ENCODE results near the gene CRELD2. TPM values are rescaled to one million over a fixed set of nuclear protein-coding genes. Genes with fewer than 3 reads are reported as not detected.

The CRELD2 gene
- polyA plus RNA-seq, 3 donors, result 20.3 to 33.2 (median 27.6) TPM

GRCh38 chr22:49969751-49970527 is 51.5 kb downstream of the CRELD2 start:
- Histone ChIP-seq H3K27me3 (ENCODE audit: control insufficient read depth in 2 of 2, insufficient read depth in 2 of 2, low read length in 2 of 2) (peaks cover 0 to 10% of the 10 kb centered on the region in 2 donors), H3K36me3 (replicated peaks in 1 of 2; ENCODE audit: control insufficient read depth in 1 of 2, insufficient read depth in 2 of 2, low read length in 2 of 2) (peaks cover 2 to 4% of the 10 kb centered on the region in 2 donors), H3K4me2 (replicated peaks; ENCODE audit: extremely low read depth, low read length, poor library complexity, severe bottlenecking) (peak overlapping the region; percentile 81), H3K27ac (ENCODE audit: low read depth in 1 of 2, low read length in 2 of 2) (peak overlapping the region; percentile 7 to 87), H2AFZ (ENCODE audit: insufficient read depth, low read depth, low read length, poor library complexity, severe bottlenecking) (no peak overlapping the region), H3K9ac (ENCODE audit: insufficient read depth, low read length, poor library complexity, severe bottlenecking) (peak overlapping the region; percentile 81), H4K20me1 (ENCODE audit: insufficient read depth, low read length) (peaks cover 35% of the 10 kb centered on the region), H3K79me2 (ENCODE audit: insufficient read depth, low read length) (peaks cover 3% of the 10 kb centered on the region), H3K9me3 (replicated peaks in 1 of 2; ENCODE audit: control insufficient read depth in 1 of 2, insufficient read depth in 1 of 2, low read length in 2 of 2) (no peaks in the 10 kb centered on the region), H3K4me3 (replicated peaks in 1 of 3; ENCODE audit: low read depth in 2 of 3, low read length in 3 of 3) (peak overlapping the region in 1 of 3 experiments; percentile 75), H3K4me1 (ENCODE audit: control insufficient read depth in 1 of 2, insufficient read depth in 2 of 2, low read length in 2 of 2) (peaks cover 58 to 69% of the 10 kb centered on the region in 2 donors)
- H3K9me3 Mint-ChIP-seq, result no peaks in the 10 kb centered on the region
- peaks cover 2 to 6% of the 10 kb centered on the region in 2 donors for H3K36me3 Mint-ChIP-seq
- peaks cover 0 to 5% (median 0%) of the 10 kb centered on the region in 3 donors for H3K27me3 Mint-ChIP-seq (ENCODE audit: low read depth in 3 of 3)
- H3K4me1 Mint-ChIP-seq, result peaks cover 45% of the 10 kb centered on the region
- TF ChIP-seq CTCF (IDR thresholded peaks at IDR 0.05), result no peak
- 78% methylated on average over 8 of the region's 8 CpGs for WGBS (ENCODE audit: insufficient coverage)
- DNase-seq, result no peak
- H3K27ac Mint-ChIP-seq, result peak overlapping the region; percentile 87 to 96 (median 93)
- H3K4me3 Mint-ChIP-seq, result peak overlapping the region in 1 of 2 donors; percentile 80
- intact Hi-C loops (cut with micrococcal nuclease), result loop anchor here (2.0 to 10.0 kb wide), 2 partner anchors 35 to 335 kb away; partner anchors contain the start of gene PLXNB2 (in 1 of the 2)

GRCh38 chr22:49970528-49971231 is 52.2 kb downstream of the CRELD2 start:
- Histone ChIP-seq H3K4me1 (ENCODE audit: control insufficient read depth in 1 of 2, insufficient read depth in 2 of 2, low read length in 2 of 2) (peaks cover 51 to 62% of the 10 kb centered on the region in 2 donors), H3K4me2 (replicated peaks; ENCODE audit: extremely low read depth, low read length, poor library complexity, severe bottlenecking) (peak overlapping the region; percentile 81), H4K20me1 (ENCODE audit: insufficient read depth, low read length) (peaks cover 28% of the 10 kb centered on the region), H3K9me3 (replicated peaks in 1 of 2; ENCODE audit: control insufficient read depth in 1 of 2, insufficient read depth in 1 of 2, low read length in 2 of 2) (no peaks in the 10 kb centered on the region), H3K36me3 (replicated peaks in 1 of 2; ENCODE audit: control insufficient read depth in 1 of 2, insufficient read depth in 2 of 2, low read length in 2 of 2) (no peaks in the 10 kb centered on the region), H3K4me3 (replicated peaks in 1 of 3; ENCODE audit: low read depth in 2 of 3, low read length in 3 of 3) (peak overlapping the region; percentile 11 to 75 (median 41)), H3K27ac (ENCODE audit: low read depth in 1 of 2, low read length in 2 of 2) (peak overlapping the region; percentile 80 to 87), H3K27me3 (ENCODE audit: control insufficient read depth in 2 of 2, insufficient read depth in 2 of 2, low read length in 2 of 2) (peaks cover 0 to 10% of the 10 kb centered on the region in 2 donors), H3K9ac (ENCODE audit: insufficient read depth, low read length, poor library complexity, severe bottlenecking) (peak overlapping the region; percentile 81), H3K79me2 (ENCODE audit: insufficient read depth, low read length) (peaks cover 3% of the 10 kb centered on the region), H2AFZ (ENCODE audit: insufficient read depth, low read depth, low read length, poor library complexity, severe bottlenecking) (no peak overlapping the region)
- TF ChIP-seq CTCF (IDR thresholded peaks at IDR 0.05), result no peak
- Mint-ChIP-seq H3K27ac (peak overlapping the region; percentile 87 to 96 (median 93)), H3K4me3 (peak overlapping the region; percentile 80 to 85), H3K9me3 (no peaks in the 10 kb centered on the region), H3K27me3 (ENCODE audit: low read depth in 3 of 3) (peaks cover 0 to 9% (median 2%) of the 10 kb centered on the region in 3 donors), H3K4me1 (peaks cover 43% of the 10 kb centered on the region), H3K36me3 (peaks cover 0 to 6% of the 10 kb centered on the region in 2 donors)
- DNase-seq, result peak; percentile 96 to 99 (median 98)
- 6% methylated on average over 24 of the region's 32 CpGs for WGBS (ENCODE audit: insufficient coverage)
- intact Hi-C loops (cut with micrococcal nuclease), result loop anchor here in 1 of 2 donors (2.0 kb wide), 1 partner anchor 36 kb away; no protein-coding TSS in a partner anchor

Data from CD14-positive monocyte (primary cell).